ENCODE measurements around the gene UBE2I.

The UBE2I gene

DNA sequence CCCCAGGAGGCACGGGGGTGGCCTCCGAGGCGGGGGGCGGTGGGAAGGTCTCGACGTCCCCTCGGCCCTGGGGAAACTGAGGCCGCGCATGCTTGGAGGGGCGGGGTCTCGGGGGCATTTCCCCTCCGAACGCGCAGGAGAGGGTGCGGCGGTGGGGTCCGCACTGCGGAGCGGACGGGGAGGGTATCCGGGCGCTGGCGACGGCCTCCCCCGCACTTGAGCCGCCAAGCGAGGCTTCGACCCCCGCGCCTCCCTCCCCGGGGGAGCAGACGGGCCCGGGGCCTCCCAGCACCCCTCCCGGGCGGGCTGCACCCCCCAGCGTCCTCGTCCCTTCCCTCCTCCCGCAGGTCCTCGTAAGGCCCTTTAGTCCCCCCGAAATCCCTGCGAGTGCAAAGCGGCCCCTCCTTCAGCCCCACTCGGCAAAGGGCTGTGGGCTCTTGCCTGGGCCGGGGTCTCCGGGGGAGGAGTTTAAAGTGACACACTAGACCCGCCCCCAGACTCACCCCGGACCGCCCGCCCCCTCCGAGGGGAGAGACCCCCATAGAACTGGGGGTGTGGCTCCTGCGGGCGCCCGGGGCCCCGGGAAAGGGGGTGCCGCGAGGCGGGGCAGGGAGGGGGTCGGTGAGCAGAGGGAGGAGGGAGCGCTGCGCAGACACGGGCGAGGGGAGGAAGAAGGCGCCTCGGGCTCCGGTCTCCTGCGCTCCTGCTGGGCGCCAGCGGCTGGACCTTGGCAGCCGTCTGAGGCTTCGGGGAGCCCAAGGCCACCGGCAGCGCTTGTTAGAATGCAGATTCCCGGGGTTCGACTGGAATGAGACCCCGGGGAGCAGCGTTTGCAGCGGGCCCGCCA lies 24.6 kb downstream of the UBE2I start:
- Histone ChIP-seq H3K9ac (ENCODE audit: low read length) (no peak overlapping the region), H2AFZ (ENCODE audit: low read depth, low read length) (no peak overlapping the region), H3K27me3 (ENCODE audit: low read depth, low read length) (peaks cover 15% of the 10 kb centered on the region; the same call in 1 of the 2 replicates), H3K4me2 (ENCODE audit: low read length) (no peak overlapping the region), H3K27ac (ENCODE audit: low read length) (no peak overlapping the region), H3K9me3 (ENCODE audit: insufficient read depth, low read length) (no peaks in the 10 kb centered on the region), H3K4me3 (ENCODE audit: low read length) (no peak overlapping the region), H3K4me1 (ENCODE audit: low read length) (peaks cover 31% of the 10 kb centered on the region), H3K36me3 (replicated peaks; ENCODE audit: low read depth, low read length) (no peaks in the 10 kb centered on the region), H4K20me1 (ENCODE audit: insufficient read depth, low read length) (no peaks in the 10 kb centered on the region), H3K79me2 (ENCODE audit: low read length) (no peaks in the 10 kb centered on the region)
- TF ChIP-seq, protein P1, sequence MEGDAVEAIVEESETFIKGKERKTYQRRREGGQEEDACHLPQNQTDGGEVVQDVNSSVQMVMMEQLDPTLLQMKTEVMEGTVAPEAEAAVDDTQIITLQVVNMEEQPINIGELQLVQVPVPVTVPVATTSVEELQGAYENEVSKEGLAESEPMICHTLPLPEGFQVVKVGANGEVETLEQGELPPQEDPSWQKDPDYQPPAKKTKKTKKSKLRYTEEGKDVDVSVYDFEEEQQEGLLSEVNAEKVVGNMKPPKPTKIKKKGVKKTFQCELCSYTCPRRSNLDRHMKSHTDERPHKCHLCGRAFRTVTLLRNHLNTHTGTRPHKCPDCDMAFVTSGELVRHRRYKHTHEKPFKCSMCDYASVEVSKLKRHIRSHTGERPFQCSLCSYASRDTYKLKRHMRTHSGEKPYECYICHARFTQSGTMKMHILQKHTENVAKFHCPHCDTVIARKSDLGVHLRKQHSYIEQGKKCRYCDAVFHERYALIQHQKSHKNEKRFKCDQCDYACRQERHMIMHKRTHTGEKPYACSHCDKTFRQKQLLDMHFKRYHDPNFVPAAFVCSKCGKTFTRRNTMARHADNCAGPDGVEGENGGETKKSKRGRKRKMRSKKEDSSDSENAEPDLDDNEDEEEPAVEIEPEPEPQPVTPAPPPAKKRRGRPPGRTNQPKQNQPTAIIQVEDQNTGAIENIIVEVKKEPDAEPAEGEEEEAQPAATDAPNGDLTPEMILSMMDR (IDR thresholded peaks at IDR 0.05; ENCODE audit: low read depth, low read length) = no peak
- no peak for TF ChIP-seq EZH2phosphoT487 (IDR thresholded peaks at IDR 0.05; ENCODE audit: low read depth)

DNA sequence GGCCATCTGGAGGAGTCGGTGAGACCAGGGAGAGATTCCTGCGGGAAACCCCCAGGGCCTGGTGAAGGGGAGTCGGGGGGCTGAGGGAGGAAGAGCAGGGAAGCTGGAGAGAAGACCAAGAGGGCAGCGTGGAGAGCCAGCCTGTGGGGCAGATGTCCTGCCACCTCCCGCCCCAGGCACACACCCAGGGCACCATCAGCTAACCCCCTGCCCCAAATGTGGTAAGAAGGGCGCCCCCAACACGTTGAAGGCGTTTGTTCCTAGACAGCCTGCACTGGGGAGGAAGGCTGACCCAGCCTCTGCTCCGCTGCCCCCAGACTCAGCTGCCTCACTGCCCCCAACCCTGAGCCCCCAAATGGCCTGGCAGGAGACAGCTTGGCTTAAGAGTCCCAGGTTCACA lies 25.3 kb downstream of the UBE2I start:
- Histone ChIP-seq H3K79me2 (ENCODE audit: low read length) (no peaks in the 10 kb centered on the region), H4K20me1 (ENCODE audit: insufficient read depth, low read length) (no peaks in the 10 kb centered on the region), H3K4me2 (ENCODE audit: low read length) (no peak overlapping the region), H3K27me3 (ENCODE audit: low read depth, low read length) (peaks cover 15% of the 10 kb centered on the region; the same call in 1 of the 2 replicates), H3K27ac (ENCODE audit: low read length) (no peak overlapping the region), H3K4me3 (ENCODE audit: low read length) (no peak overlapping the region), H3K4me1 (ENCODE audit: low read length) (peaks cover 36% of the 10 kb centered on the region), H3K9me3 (ENCODE audit: insufficient read depth, low read length) (no peaks in the 10 kb centered on the region), H2AFZ (ENCODE audit: low read depth, low read length) (no peak overlapping the region), H3K9ac (ENCODE audit: low read length) (no peak overlapping the region), H3K36me3 (replicated peaks; ENCODE audit: low read depth, low read length) (no peaks in the 10 kb centered on the region)
- TF ChIP-seq, protein P1 (IDR thresholded peaks at IDR 0.05; ENCODE audit: low read depth, low read length) = no peak
- no peak for TF ChIP-seq EZH2phosphoT487 (IDR thresholded peaks at IDR 0.05; ENCODE audit: low read depth)

DNA sequence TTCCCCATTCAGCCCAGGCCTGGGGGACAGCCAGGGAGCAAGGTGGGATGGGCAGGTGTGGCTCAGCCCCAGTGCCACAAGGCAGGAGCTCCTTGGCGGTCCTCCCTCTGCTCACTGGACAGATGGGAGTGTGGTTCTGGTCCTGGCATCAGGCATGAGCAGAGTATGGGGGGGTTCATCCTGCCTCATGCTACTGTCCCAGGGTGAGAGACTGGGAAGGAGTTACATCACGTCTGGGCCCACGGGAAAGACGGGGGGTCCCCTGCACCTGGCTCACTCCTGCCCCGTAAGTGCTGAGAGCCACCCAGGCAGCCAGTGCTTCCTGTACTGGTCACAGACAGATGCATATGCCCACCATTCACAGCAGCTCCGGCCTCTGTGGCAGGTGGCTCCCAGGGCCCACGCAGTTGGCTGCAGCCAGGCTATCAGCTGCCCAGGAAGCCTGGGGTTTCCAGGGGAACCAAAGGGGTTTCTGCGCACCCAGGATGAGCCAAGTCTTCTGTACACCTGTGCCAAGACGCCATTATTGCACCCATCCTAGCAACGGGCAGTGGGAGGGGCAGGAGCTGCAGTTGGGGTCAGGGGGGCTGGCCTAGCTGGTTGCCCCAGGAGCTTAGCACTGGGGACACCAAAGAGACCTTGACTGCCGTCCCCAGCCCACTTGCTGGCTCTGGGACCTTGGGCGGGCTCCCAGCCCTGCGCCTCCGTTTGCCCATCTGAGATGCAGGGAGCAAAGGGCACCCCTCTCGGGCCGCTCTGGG lies 26.0 kb downstream of the UBE2I start:
- H2AFZ ChIP-seq (ENCODE audit: low read depth, low read length) = no peak overlapping the region
- H3K4me3 ChIP-seq (ENCODE audit: low read length) = no peak overlapping the region
- H3K4me1 ChIP-seq (ENCODE audit: low read length) = peaks cover 36% of the 10 kb centered on the region
- no peak overlapping the region for H3K4me2 ChIP-seq (ENCODE audit: low read length)
- H3K9ac ChIP-seq (ENCODE audit: low read length) = no peak overlapping the region
- peaks cover 15% of the 10 kb centered on the region; the same call in 1 of the 2 replicates for H3K27me3 ChIP-seq (ENCODE audit: low read depth, low read length)
- H4K20me1 ChIP-seq (ENCODE audit: insufficient read depth, low read length) = no peaks in the 10 kb centered on the region
- no peaks in the 10 kb centered on the region for H3K79me2 ChIP-seq (ENCODE audit: low read length)
- no peaks in the 10 kb centered on the region for H3K9me3 ChIP-seq (ENCODE audit: insufficient read depth, low read length)
- no peak overlapping the region for H3K27ac ChIP-seq (ENCODE audit: low read length)
- TF ChIP-seq EZH2phosphoT487 (IDR thresholded peaks at IDR 0.05; ENCODE audit: low read depth) = no peak
- TF ChIP-seq, protein P1 (IDR thresholded peaks at IDR 0.05; ENCODE audit: low read depth, low read length) = no peak
- H3K36me3 ChIP-seq (replicated peaks; ENCODE audit: low read depth, low read length) = no peaks in the 10 kb centered on the region

DNA sequence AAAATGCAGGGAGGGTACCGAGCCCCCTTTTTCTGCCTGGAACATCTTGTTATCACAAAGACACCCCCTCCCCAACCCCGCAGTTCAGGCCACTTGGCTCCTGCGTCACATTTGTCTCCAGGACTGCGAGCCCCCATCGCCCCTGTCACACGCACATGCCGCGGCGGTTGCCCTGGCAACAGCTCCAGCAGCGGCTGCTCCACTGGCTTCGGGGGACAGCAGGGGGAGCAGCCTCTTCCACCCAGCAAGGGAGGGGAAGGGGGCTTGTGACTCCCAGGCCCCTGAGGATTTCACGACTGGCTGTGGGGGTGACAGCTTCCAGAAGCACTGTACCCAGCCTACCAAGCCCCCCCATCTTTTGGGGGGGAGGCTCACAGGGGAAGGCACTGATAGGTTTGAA lies 26.6 kb downstream of the UBE2I start:
- Histone ChIP-seq H3K4me1 (ENCODE audit: low read length) (peaks cover 36% of the 10 kb centered on the region), H3K4me3 (ENCODE audit: low read length) (no peak overlapping the region), H3K27me3 (ENCODE audit: low read depth, low read length) (peaks cover 15% of the 10 kb centered on the region; the same call in 1 of the 2 replicates), H3K4me2 (ENCODE audit: low read length) (no peak overlapping the region), H2AFZ (ENCODE audit: low read depth, low read length) (no peak overlapping the region), H3K9ac (ENCODE audit: low read length) (no peak overlapping the region), H3K9me3 (ENCODE audit: insufficient read depth, low read length) (no peaks in the 10 kb centered on the region), H4K20me1 (ENCODE audit: insufficient read depth, low read length) (no peaks in the 10 kb centered on the region), H3K79me2 (ENCODE audit: low read length) (no peaks in the 10 kb centered on the region), H3K27ac (ENCODE audit: low read length) (no peak overlapping the region), H3K36me3 (replicated peaks; ENCODE audit: low read depth, low read length) (no peaks in the 10 kb centered on the region)
- TF ChIP-seq, protein P1 (IDR thresholded peaks at IDR 0.05; ENCODE audit: low read depth, low read length) = no peak
- no peak for TF ChIP-seq EZH2phosphoT487 (IDR thresholded peaks at IDR 0.05; ENCODE audit: low read depth)
